Loucy (cell line): ENCODE measurements around the gene FURIN.

Source experiments
- EZH2phosphoT487 ChIP-seq: fragments of 200-600 bp; IDR thresholded peaks from 2 replicates; pipeline ENCODE4 v1.6.1; 2018; ENCODE audit warnings: antibody characterized with exemption, mild to moderate bottlenecking, moderate library complexity, borderline replicate concordance
- TF ChIP-seq, protein P1 (sequence below): fragments of 200-600 bp; sonication (generic); conservative IDR thresholded peaks from 2 replicates; pipeline ENCODE4 v1.5.1; 2014; ENCODE audit warnings: mild to moderate bottlenecking, antibody characterized with exemption, low read length

DNA sequence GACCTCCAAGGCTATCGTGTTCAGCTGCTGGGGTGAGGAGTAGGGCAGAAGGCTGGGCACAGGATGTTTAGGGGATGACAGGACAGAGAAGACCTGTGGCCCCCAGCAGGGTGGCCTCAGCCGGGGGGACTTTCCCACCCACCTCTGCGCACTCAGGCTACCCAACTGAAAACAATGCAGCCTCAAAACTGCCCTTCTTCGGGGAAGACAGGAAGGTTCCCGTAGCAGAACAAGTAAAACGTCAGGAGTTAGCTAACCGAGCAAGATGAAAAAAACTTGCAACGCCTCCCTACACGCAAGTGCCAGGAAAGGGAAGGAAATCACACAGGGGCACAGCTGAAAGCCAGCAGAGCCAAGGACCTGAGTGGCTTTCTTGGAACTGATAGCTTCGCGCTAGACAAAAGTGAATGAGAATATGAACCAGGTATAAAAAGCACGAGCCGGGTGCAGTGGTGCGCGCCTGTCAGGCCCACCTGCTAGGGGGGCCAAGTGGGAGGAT is 38.4 kb upstream of the FURIN start:
- TF ChIP-seq, protein P1, sequence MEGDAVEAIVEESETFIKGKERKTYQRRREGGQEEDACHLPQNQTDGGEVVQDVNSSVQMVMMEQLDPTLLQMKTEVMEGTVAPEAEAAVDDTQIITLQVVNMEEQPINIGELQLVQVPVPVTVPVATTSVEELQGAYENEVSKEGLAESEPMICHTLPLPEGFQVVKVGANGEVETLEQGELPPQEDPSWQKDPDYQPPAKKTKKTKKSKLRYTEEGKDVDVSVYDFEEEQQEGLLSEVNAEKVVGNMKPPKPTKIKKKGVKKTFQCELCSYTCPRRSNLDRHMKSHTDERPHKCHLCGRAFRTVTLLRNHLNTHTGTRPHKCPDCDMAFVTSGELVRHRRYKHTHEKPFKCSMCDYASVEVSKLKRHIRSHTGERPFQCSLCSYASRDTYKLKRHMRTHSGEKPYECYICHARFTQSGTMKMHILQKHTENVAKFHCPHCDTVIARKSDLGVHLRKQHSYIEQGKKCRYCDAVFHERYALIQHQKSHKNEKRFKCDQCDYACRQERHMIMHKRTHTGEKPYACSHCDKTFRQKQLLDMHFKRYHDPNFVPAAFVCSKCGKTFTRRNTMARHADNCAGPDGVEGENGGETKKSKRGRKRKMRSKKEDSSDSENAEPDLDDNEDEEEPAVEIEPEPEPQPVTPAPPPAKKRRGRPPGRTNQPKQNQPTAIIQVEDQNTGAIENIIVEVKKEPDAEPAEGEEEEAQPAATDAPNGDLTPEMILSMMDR = no peak
- no peak for TF ChIP-seq EZH2phosphoT487
